Measurements from ENCODE around the gene YTHDF2.
"Not testable (repeated sequence)": the region's sequence is repeated elsewhere in the genome, so short reads cannot be mapped to it uniquely, and the experiment has no call there.

YTHDF2 gene

DNA sequence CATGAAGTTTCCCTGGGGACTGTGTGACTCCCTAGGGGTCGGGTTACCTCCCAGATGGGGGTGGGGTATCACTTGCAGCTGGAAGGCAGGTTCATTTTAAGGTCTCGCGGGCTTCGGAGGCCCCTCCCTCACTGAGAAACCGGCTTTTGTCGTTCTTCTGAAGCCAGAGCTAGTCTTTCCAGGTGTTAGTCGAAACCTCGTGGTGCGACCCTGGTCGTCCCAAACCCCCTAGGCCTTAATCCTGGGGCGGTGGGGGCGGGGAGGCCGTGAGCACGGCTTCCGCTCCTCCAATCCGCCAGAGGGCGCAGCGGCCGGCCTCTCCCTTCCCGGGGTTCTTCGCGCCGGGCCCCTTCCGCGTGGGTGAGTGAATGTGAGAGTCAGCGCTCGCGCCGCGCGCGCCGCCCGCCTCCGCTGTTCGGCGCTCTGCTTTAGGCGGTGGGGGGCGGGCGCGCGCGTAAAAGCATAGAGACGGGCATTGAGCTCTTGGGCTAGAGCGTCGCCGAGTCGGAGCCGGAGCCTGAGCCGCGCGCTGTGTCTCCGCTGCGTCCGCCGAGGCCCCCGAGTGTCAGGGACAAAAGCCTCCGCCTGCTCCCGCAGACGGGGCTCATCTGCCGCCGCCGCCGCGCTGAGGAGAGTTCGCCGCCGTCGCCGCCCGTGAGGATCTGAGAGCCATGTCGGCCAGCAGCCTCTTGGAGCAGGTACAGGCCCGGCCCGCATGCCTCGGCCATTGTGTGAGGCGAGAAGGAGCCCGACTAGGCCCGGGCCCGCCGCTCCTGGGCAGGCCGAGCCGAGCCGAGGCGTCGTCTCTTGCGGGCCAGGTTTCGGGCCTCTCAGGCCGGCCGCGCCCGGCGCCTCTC, at the start of gene YTHDF2:
YTHDF2 (plus strand) TSS at position 491 of the 857 bp plus-strand sequence; CDS start at position 672, 181 bp downstream.
- DNase-seq = peak; percentile 93

DNA sequence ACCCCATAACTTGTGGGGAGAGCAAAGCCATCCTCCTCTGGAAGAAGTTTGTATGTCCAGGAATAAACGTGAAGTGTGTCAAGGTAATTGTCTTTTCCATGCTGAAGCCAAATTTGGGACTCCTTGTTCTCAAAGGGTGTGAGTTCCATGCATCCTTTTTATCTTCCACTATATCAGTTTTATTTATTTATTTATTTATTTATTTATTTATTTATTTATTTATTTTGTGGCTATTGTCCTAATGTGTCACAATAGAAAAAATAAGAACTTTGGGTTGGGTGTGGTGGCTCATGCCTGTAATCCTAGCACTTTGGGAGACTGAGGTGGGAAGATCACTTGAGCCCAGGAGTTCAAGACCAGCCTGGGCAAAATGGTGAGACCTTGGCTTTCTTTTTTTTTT, 45.1 kb upstream of the YTHDF2 start:
- not testable (repeated sequence) for DNase-seq

DNA sequence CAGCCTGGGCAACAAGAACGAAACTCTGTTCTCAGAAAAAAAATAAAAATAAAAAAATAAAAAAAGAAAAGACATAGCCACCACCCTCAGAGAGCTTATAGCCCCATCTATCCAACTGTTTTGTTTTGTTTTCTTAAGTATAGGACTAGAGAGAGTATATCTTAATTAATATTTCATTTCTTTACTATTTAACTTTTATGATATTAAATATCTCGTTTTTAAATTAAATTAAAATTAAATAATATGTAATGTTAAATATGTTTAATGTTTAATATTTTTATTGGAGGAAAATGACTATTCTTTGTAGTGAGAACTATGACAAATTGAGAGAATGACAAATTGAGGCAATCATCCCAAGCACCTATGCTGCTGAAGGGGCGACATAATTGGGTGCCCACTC, 33.1 kb upstream of the YTHDF2 start:
- DNase-seq = no peak

DNA sequence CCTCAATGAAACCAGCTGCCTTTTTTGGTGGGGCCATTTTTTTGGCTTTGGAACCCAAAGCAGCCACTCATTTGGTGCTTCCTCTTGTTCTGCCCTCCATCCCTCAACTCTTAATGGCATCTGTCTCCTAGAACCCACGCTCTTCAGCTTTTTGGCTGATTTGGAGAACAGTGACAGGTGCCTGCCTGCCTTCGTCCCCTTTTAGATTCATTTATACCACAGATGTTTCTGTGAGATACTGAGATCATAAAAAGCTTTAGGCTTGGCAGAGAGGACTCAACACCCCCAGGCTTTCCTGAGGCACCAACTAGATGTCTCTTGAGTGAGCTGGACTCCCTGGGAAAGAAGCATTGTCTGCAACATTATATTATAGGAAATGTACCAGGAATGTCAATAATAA, 20.4 kb upstream of the YTHDF2 start:
- no peak for DNase-seq

DNA sequence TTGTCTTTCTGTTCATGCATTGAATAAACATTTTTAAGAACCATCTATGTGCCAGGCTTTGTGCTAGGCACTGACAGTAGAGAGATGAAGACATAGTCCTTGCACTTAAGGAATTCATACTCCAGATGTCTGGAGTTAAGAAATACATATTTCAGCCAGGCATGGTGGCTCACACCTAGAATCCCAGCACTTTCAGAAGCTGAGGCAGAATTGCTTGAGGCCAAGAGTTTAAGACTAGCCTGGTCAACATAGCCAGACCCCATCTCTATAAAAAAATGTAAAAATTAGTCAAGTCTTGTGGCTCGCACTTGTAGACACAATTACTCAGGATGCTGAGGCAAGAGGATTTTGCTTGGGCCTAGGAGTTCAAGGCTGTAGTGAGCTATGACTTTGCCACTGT, 18.6 kb upstream of the YTHDF2 start:
- DNase-seq = no peak

DNA sequence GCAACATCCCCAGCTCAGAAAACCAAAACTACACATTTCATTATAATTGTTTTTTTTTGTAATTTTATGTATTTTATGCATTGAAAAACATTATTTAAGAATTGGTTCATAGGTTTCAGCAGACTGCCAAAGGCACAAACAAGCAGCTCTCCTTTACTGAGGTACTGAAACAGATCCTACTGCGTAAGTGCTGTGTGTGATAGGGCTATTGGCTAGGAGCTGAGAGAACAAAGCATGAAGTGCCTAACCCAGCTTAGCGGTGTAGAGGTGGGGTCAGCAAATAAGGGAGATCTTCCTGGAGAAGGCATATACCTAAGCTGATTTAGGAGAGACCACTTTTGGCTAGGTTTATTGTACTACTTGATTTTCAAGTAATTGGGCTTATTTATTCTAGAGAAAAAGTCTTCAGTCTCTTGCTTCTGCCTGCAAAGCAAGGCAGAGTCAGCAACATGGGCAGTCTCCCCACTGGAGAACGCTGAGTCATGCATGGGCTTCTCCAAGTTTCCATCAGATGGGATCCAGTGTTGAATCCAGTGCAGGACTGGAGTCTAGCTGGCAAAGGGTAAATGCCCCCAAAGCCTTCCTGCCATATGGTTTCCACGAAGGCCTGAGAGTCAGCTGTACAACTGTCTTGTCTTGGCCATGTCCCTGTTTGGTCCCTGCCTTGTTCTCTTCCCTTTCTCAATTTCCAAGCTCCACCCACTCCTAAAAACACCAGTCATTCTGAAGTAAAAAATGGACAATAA, 18.0 kb upstream of the YTHDF2 start:
- no peak for DNase-seq

DNA sequence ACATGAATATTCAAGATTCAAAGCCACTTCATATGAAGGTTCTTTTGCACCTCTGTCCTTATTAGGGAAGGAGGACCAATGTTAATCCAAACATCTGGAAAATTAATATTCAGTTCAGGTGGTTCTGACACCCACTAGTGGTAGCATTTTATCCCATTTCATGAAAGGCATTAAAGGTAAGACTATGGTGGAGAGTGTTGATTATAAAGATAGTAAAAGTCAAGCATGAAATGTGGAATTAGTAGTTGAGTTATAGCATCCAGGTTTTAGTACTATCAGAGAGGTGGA, 17.5 kb upstream of the YTHDF2 start:
- no peak for DNase-seq

DNA sequence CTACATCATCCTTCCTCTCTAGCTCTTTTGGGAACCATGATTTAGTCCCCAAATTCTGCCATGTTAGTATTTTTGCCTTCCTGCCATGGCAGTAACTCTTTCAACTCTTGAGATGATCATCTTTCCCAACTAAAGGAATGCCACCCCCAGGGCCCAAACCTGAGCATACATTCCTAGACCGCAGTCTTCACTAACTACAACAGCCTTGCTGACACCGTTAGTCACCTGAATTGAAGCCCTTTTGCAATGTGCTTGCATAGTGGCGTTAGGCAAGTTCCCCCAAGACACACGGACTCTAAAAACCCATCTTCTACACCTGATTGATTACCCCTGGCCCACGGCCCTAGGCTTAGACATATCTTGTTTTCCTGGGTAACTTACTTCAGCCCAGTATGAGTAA, 16.4 kb upstream of the YTHDF2 start:
- no peak for DNase-seq

DNA sequence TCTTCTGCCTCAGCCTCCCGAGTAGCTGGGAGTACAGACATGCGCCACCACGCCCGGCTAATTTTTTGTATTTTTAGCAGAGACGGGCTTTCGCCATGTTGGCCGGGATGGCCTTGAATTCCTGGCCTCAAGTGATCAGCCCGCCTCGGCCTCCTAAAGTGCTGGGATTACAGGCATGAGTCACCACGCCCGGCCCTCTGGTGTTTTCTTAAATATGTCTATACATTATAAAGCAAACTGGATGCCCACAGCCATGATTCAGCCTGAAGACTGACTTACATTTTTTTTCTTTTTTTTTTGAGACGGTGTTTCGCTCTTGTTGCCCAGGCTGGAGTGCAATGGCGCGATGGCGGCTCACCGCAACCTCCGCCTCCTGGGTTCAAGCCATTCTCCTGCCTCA, 14.8 kb upstream of the YTHDF2 start:
- not testable (repeated sequence) for DNase-seq

DNA sequence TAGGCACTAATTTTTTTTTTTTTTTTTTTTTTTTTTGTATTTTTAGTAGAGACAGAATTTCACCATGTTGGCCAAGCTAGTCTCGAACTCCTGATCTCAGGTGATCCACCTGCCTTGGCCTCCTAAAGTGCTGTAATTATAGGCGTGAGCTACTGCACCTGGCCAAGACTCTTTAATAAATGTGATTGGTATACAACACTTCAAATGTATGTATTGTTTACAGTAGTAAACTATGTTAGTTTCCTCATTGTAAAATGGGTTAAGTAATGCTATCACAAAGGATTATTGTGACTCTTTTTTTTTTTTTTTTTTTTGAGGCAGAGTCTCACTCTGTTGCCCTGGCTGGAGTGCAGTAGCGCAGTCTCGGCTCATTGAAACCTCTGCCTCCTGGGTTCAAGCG, 11.4 kb upstream of the YTHDF2 start:
- not testable (repeated sequence) for DNase-seq

DNA sequence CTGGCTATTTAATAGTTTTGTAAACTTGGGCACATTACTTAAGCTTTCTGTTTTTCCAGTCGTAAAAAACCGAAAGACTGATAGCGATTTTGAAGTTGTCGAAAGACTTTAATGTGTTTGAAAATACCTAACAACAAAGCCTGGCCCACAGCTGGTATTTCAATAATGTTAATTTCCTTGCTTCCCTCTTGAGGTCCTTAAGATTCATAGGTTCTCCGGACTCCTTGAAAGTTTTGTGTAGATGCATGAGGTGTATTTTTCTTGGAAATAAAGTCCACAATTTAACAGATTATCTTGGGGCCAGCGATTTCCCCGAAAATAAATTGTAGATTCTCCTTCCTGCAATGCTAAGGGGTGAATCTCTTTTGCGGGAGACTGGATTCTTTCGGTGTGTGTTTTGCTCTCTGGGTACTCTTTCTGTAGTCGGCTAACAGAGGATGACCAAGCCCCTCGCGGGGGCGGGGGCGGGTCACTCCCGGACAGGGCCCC, 735 bp upstream of the YTHDF2 start:
- no peak for DNase-seq

DNA sequence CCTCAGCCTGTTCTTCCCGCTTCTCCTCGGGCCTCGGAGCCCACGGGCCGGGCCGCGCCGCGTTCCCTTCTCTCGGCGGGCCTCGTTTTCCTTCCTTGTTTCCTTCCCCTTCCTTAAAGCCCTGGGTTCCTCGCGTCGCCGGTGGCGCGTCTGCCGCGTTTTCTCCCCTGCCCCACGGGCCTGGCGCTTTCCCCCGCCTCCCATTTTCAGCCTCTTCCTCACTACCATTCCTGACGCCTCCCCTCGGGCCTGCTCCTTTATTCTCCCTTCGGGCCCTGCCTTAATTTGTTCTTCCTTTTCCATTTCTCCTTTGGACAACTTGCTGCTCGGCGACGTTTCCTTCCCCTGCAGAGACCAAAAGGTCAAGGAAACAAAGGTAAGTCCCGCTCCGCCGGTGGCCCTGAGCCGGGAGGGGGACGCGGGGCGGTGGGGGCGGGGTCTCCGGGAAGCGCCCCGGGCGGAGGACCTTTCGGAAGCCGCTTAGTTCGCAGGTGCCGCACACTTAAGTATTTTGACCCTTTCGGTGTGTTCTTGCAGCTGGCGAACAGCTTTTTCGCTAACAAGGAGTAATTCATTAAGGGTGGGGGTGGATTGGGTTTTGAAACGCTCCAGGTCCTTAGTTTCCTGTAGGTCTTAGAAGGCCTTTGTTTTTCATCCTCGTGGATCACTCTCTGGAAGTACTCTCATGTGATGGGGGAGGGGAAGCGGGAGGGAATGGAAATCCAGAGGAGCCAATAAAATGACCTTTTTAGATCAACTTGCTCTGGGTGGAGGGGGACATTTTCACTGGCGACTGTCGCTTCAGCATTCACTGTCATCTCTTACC, 780 bp downstream of the YTHDF2 start:
- peak; percentile 69 for DNase-seq

DNA sequence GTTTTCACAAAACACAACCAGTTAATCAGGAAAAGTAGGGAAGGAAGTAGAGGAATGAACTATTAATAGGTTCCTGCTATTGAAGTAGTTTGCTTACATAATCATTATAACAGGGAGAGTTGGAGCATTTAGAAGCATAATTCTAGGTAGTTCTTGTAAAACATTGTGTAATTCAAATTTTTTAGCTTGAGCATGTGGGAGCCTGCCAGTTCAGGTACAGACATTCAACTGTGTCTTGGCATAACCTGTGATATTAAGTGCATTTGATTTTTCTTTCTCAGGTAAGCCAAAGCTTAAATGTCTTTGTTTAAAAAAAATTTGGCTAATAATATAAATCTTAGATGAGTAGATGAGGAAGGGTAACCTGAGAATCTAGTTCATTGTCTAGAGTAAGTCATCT, 3.4 kb downstream of the YTHDF2 start:
- DNase-seq = no peak

DNA sequence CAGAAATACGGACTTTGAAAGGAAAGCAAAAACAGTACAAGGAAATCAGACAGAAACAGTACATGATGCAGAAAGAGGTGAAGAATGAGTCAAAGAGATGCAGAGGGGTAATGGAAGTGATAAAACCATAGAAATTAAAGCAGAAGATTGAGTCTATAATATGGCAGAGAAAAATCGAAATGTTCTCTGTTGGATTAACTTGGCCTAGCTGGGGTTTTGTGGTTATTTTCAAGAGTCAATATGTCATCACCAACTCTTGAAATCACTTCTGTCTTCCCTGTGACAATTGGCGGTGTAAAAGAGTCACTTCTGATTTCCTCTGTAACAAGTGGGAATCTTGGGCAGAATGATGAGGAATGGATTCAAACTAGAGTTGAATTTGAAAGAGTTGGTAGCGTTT, 7.4 kb downstream of the YTHDF2 start:
- no peak for DNase-seq

DNA sequence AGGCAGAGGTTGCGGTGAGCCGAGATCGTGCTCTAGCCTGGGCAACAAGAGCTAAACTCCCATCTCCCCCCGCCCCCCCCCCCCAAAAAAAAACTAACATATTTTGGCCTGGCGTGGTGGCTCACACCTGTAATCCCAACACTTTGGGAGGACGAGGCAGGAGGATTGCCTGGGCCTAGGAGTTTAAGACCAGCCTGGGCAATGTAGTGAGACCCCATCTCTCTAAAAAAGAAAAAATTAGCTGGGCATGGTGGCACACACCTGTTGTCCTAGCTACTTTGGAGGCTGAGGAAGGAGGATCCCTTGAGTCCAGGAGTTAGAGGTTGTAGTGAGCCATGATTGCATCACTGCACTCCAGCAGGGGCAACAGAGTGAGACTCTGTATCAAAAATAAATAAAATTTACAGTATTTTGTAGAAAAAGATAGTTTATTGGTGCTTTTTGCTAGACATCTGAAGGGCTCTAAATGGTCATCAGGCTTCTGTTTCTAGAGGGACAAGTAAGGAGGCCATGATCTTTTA, 9.0 kb downstream of the YTHDF2 start:
- no peak for DNase-seq

DNA sequence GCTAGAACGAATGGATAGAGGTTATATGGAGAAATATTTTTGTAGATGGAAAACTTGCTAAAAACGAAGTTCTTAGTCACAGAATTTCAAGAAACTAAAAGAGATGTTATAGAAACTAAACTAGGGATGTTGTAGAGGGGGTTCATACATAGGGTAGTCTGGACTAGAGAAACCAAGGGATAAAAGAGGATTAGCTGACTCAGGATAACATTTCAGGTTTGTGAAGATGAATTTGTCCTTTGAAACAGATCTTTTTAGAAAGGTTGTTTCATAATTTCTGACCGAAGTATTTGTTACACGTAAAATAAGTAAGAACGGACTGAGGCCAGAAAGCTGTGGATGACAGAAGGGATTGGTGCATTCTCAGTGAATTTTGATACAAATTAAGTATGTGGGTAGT, 13.6 kb downstream of the YTHDF2 start:
- no peak for DNase-seq

DNA sequence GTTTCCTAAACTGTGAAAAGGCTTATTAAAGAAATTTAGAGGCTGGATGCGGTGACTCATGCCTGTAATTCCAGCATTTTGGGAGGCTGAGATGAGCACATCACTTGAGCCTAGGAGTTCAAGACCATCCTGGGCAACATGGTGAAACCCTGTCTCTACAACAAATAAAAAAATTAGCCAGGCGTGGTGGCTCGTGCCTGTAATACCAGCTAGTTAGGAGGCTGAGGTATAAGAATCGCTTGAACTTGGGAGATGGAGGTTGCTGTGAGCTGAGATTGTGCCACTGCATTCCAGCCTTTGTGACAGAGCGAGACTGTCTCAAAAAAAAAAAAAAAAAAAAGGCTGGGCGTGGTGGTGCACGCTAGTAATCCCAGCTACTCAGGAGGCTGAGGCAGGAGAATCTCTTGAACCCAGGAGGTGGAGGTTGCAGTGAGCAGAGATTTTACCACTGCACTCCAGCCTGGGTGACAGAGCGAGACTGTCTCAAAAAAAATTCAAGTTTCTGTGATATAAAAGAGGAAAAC, 14.1 kb downstream of the YTHDF2 start:
- DNase-seq = not testable (repeated sequence)

DNA sequence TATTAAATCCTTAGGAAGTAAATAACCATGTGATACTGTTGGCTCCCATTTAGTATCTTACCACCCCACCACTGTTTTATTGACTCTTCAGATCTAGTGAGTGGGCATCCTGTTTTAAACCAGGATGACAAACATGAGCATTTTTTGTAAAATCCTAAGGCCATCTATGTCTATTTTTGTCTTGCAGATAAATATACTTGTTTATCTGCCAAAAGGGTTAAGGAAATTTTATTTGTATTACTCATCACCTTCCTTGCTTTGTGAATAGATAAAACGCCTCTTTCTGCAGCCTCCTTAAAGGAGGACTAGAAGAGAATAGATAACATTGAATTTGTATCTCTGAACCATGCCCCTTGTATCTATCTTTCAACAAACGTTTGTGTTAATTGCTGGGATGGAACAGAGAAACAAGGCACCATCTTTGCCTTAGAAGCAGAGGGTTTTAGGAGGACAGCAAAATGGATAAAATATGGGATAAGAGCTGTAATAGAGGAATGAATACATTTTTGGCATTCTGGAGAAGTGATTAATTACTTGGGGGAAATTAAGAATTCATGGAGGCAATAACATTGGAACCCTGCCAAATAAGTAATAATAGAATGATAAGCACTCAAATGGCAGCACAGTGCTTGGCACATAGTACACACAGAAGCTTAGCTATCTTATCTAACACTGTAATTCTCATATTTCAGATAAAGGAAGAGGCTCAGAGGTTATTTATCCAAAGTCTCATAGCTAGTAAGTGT, 14.7 kb downstream of the YTHDF2 start:
- DNase-seq = no peak

DNA sequence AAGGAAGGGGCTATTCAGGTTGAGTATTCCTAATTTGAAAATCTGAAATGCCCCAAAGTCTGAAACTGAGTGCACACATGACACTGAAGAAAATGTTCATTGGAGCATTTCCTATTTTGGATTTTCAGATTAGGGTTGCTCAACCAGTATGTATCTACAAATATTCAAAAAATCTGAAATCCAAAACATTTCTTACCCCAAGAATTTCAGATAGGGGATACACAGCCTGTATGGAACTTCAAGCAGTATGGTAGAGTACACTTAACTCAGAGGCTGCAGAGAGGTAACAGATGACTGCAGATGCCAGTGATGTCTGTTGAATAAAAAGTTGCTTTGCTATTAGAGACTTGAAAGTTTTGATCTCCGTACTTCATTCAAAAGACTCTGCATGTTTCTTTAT, 19.0 kb downstream of the YTHDF2 start:
- no peak for DNase-seq

DNA sequence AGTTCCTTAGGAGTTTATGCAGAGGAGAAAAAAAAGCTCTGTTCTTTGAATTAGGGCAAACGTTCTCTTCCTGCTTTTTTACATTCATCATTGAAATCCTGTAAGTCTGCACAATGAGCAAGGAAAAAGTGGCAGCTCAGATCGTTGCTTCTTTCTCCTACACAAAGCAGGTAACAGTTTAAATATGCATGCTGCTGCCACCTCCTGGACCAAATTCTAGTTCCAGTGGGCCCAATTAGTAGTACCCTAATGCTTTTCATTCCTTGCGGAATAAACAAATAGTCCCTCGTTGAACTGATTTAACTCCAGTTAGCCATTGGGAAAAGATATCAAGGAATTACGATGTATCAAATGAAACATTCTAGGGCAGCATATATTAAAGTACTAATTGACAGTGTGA, 20.1 kb downstream of the YTHDF2 start:
- DNase-seq = no peak

DNA sequence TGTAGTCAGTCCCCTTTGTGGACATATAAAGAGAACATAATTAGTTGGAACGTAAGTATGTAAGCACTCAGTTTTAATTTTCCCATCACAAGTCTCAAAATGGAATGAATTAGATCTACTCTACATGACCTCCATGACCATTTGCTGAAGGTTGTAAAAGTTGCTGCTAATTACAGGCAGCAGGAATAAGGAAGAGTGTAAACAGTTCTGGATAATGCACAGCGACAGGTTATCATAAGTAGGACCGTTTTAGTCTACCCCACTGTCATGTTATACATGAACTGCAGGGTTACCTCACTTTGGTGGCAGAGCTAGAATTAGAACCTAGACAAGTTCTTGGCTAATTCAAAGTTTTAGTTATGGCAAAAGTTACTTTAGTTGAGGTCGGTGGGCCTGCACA, 21.7 kb downstream of the YTHDF2 start:
- DNase-seq = no peak

DNA sequence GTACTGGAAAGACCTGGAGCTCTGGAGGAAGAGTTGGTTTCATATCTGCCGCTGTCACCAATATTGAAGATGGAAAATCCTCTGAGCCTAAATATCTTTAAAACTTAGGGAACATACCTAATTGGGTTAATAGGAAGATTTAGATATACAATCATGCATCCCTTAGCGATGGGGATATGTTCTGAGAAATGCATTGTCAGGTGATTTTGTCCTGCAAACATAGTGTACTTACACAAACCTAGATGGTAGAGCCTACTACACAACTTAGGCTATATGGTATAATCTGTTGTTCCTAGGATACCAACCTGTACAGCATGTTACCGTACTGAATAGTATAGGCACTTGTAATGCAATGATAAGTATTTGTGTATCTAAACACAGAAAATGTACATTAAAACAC, 22.5 kb downstream of the YTHDF2 start:
- DNase-seq = no peak

All from NCI-H2029 (cell line).